GM21360 (cell line): ENCODE results near the gene HERC3.

Source experiments
- ATAC-seq: cut with Tn5 transposase; IDR thresholded peaks from one replicate; pipeline ENCODE4 v1.9.1; 2021; ENCODE audit warnings: mild to moderate bottlenecking, moderate library complexity; ENCODE audit not compliant: unreplicated experiment

The HERC3 gene

DNA sequence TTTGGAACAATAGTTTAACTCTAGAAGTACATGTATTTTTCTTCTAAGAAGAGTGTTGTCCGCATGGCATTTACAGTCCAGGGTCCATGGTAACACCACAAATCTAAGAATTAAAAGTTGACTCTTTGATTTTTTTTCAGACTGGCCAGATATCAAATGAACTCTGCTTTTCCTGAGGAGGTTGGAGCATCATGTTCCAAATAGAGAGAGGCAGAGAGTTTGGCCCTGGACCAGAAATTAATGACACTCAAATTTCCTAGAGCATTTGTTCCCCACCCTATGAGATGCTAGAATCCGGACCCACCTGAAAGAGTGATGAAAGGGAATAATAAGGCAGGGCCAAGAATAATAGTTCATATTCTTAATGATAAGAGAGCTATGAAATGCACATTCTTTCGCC lies 152.3 kb downstream of the HERC3 start:
- no peak for ATAC-seq

DNA sequence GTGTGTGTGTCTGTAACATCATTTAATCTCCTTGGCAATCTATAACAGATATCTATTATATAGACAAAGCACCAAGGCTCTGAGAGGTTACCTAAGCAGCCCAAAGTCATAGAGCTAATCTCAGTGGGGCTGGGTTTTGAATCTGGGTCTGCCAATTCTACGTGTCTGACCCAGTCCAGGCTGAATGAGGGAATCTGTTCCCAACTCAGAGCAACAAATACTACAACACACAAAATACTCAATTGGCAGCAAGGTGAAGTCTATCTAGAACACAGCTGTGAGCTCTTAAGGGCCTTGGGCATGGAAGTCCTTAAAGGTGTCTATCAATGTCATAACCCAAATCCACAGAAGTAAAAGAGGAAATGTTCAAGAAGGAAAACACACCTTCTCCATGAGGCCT lies 152.9 kb downstream of the HERC3 start:
- no peak for ATAC-seq

DNA sequence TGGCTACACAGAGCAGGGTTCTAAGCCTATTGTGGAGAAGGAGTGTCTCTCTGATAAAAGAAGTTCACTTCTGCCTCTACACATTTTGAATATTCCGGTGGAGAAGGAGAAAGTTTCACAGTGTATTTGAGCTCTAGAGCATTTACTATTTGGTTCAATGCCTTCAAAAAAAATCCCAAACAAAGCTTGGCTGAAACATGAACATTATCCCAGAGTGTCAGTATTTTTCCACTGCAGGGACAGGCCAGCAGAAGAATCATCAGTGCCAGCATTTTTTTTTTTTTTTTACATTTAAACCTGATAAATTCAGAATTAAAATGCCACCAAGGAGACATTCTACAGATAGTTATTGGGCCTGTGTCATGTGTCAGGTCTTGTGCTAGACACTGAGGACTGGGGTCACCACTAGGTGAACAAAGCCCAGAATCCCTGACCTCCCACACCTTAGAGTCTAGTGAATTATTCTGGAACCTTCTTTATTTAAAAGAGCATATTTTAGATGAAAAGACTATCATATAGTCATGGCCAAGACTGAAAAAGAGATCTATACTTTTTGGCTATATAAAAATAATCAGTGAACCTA lies 153.4 kb downstream of the HERC3 start:
- ATAC-seq: no peak

DNA sequence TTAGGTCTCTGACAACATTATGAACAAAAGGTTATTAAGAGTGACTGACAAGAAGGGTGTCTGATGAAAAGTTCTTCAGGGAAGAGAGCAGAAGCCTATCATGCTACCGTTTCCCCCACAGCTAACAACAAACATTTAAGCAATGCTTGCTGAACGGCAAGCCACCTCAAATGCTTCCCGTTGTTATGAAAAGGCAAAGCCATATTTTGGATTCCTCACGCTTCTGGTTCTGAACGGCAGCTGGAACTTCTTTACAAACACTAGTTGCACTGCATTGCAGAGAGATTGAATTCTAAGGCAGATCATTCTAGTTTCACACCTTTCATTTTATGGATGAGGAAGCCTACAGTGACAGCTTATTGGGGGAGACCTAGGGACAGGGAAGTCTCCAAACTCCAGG lies 153.9 kb downstream of the HERC3 start:
- ATAC-seq: no peak

DNA sequence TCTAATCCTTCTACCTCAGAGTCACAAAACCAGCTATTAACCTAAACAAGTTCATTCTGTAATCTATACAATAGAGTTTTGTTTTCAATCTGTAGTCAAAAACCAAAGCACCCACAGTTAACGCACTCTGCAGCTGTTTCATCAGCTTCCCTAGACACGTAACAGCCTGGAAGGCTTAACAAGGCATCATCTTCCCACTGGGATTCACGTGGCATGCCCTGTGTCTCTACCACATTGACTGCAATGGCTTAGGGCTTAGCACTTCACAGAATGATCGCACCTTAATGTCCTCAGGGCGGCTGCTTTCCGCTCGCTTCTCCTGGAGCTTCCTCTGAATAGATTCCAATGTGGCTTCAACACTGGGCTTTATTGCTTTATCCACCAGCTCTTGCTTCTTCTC lies 155.1 kb downstream of the HERC3 start:
- no peak for ATAC-seq

DNA sequence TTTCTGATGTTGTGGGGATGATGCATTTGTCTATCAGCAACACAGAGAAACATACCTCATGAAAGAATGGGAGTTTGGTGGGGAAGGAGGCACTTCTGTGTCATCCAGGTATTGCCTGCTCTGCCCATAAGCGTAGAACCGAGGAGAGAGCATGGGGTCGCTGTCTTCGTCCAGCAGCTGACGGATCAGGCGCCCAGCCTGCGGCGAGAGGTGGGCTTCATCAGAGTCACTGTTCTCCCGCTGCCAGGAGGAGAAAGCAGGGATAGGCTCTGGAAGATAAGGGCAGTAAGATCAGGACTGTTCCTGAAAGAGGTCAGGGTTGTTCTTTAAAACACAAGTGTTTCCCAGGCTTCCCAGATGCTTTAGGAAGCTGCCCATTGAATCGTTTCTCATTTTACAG lies 158.1 kb downstream of the HERC3 start:
- no peak for ATAC-seq

DNA sequence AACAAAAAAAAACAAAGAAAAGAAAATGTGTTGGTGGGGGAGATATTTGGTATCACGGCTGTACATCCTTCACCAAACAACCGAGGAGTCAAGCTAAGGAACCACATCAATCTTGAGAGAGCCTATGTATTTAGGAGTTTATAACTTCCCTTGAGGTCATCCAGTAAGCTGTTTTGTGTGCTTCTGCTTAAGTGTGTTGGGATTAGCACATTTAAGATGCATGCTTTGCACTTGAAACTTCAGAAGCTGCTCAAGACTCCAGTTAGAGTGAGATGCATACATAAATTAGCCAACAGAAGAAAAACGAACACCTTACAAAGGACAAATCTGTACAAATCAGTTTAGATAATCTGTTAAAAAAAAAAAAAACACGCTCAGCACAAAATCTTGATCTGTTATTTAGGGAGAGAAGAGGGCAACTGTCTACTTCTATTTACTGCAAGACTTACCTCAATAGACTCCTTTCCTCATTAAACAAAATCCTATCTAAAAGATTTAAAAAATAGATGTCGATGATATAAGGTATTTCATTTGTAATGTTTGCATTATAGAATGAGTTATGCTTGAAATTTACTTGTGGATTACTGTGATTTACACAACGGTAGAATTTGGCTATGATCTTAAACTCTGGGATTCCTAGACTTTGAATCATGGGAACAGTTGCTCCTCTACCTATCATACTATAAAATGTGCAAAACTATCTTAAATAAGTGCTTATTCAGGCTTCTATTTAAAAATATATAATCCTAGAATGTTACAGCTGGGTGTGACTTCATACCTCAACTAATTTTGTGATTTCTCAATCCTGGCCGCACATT lies 159.2 kb downstream of the HERC3 start:
- no peak for ATAC-seq

DNA sequence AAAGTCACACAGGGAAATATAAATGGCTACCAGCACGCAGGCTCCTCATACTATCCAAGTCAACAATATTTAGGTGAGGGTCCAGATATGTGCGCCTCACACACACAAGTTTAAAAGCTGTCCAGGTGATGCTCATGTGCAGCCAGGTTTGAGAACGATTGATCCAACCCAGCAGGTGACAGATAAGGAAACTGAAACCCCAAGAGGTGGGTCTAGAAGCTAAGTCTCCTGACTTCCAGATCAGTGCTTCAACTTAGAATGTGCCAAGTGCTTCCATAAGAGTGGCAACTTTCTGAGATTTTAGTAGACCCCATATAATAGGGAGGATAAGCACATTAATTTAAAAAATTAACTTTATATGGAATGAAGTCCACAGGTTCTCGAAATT lies 159.8 kb downstream of the HERC3 start:
- no peak for ATAC-seq

DNA sequence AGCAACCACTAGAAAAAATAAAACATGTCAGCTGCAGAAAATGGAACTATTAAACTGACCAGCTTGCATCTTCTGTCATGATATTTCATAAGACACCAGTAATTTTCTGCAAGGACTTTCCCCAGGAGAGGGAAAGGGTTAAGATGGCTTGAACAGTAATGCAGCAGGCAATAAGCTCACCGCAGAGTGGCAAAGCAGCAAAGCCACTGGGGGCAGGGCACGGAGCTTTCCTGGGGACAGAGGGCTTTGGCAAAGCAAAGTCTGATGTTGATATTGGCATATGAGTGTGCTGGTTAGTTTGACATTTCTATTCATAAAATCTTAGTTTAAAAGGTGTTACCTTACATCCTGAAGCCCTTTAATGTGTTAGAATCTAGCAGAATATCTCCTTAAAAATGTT lies 160.5 kb downstream of the HERC3 start:
- ATAC-seq: no peak

DNA sequence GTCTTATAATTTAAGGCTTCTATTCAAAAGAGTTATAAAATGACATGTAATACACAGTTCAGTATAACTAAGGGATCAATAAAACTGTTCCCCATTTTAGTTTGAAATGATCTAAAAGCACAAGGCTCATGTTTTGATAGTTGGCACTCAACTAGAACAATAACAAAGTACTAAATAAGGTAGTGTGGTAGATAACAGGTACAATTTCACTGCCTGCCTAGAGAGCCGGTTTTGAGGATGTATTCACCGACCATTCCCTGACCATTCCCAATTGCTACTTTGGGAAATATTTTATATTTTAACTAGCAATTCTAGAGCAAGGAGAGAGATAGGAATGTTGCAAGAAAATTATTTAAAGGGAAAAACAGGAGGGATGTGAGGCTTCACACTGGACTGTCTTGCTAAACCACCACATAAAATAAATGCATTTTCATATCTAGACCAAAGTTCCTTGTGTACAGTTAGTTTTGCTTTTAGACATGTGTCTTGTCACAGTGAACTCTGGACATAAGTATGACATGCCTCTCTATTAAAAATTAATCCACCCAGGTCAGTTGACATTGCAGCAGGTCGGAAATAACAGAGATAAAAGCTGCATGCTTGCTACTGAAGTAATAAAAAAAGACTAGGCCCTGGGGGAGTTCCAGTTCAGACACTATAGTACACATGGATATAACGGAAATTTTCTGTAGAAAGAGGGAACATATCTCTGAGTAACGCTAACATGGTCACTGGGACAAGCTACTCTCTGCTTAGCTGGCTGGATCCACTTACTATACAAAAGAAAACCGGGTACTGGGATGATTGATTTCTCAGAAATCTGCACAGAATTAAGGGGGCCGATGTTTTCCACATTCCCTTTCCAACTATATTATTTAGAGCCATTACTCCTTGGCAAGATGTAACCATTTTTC lies 161.6 kb downstream of the HERC3 start:
- no peak for ATAC-seq

DNA sequence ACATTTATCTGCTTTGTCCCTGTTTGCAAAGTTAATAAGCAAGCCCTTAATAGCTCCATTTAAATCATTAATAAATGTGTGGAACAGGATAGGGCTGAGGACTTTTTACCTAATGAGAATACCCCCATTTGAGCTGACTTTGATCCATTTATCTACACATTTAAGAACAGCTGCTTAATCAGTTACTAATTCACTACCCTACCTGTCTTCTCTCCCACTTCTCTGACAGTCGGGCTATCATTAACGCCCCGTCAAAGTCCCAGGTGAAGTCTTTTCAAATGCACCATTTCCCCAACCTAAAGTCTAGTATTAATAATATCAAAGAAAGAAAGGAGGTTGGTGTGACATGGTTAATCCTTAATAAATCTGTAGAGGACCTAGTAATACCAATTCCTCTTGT lies 162.5 kb downstream of the HERC3 start:
- ATAC-seq: no peak

DNA sequence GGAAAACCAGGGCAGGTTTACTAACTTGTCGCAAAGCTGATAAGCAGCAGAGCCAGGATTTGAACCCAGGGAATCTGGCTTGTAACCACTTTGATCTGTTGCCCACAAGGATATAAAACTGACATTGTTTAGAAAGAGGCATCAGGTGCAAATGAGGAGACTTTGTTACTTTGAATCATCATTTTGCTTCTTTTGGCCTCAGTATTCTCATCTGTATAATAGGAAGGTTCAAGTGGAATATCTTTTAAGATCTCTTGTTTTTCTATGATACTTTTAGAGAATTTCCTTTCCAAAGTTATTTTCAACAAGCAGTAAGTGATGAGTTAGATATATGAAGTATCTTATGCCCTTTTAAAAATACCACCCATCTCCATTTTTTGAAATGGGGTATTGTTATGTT lies 163.2 kb downstream of the HERC3 start:
- no peak for ATAC-seq

DNA sequence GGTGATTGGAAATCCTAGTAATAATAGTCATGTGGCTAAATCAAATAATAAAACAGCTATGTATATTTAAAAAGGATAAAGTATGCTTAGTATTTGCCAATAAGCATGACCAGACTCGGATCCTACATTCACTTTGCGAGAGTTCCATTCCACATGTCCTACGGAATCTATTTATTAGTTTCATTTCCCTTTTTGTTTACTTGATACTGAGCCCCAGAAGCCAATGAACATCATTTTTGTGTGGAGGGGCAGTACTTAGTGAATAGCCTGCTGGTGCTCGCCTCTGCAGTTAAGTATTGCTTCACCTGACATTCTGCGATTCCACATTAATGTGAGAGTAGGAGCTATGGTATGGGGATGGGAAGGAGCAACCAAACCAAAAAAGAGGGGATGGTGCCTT lies 163.9 kb downstream of the HERC3 start:
- ATAC-seq: no peak

DNA sequence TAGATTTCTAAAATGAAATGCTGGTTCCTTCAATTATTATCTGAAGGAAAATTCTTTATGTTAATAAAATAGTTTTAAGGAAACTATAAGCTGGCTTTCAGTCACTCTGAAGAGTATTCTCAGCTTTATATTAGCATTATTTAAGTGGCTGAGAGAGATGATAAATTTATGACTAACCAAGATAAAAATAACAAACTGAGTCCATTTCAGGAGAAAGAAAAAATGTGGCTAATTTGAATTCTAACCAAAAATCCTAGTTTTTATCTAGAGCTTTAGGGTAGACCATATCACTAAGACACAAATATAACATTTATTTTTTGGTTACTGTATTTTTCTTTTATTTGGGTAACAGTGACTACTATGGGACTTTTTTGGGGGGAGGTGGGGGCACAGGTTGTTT lies 164.8 kb downstream of the HERC3 start:
- ATAC-seq: no peak

DNA sequence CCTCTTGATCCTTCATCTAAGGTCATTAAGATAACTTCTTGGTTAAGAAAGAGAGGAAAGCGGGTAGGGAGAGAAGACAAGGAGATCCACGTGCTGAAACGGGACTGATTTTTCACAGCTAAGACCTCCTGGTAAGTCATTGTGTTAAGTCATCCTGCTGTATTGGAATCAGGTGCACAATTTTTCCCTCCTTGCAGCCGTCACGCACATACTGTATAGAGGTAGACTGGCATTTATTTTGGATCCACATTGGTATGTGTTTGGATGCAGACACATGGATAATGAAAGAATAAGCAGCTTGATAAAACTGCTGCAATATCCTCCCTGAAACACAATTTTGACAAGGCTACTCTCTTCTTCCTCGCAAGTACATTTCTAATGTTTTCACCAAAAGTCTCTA lies 165.5 kb downstream of the HERC3 start:
- ATAC-seq: no peak
